IPS DF 4.7 (cell line): ENCODE measurements around the gene GPS1.

Experiments used
- DNase-seq: peaks from one replicate; pipeline ENCODE4 v3.0.0-alpha.2; 2013; ENCODE audit warnings: low spot score; ENCODE audit errors: extremely low read depth

GPS1 gene

DNA sequence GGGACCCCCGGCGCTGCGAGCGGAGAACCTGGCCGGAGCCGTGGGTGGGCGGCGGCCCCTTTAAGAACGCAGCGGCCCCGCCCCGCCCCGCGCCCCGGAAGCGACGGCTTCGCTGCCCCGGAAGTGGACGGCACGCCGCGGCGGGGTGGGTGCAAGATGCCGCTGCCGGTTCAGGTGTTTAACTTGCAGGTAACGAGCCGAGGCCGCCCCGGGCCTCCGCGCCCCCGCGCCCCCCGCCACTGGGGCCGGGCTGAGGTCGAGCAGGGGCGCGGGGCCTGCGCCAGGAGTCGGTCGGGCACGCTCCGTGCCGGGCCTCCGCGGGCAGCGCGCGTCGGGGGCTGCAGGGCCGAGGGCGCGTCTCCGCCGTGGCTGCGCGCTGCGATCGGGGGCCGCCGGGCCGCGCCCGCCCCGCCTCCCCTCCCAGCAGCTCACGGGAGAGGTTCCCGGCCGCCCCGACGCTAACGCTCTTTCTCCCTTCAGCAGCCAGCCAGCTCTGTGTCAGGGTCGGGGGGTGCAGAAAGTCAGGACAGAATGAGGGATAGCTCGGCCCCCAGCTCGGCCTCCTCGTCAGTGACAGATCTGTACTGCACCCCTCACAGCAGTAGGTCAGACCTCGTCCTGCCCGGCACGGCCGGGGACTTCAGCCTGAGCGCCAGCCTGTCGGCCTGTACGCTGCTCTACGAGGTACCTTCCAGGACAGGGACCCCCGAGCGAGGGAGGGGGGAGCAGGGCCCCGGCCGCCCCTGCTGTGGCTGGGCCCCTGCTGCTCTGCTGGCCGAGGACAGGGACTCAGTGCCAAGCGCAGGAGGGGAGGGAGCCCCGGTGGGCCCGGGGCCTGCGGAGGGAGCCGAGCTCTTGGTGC, at the start of gene GPS1, which contains the start of gene RFNG:
Gene GPS1, plus strand, starts transcription at position 123 of the 862 bp plus-strand sequence. Its CDS starts 34 bp downstream, at position 157.
Gene RFNG, minus strand, starts transcription at position 36 of the 862 bp plus-strand sequence. CDS start 45 bp downstream, outside the sequence.
- DNase-seq: no peak

DNA sequence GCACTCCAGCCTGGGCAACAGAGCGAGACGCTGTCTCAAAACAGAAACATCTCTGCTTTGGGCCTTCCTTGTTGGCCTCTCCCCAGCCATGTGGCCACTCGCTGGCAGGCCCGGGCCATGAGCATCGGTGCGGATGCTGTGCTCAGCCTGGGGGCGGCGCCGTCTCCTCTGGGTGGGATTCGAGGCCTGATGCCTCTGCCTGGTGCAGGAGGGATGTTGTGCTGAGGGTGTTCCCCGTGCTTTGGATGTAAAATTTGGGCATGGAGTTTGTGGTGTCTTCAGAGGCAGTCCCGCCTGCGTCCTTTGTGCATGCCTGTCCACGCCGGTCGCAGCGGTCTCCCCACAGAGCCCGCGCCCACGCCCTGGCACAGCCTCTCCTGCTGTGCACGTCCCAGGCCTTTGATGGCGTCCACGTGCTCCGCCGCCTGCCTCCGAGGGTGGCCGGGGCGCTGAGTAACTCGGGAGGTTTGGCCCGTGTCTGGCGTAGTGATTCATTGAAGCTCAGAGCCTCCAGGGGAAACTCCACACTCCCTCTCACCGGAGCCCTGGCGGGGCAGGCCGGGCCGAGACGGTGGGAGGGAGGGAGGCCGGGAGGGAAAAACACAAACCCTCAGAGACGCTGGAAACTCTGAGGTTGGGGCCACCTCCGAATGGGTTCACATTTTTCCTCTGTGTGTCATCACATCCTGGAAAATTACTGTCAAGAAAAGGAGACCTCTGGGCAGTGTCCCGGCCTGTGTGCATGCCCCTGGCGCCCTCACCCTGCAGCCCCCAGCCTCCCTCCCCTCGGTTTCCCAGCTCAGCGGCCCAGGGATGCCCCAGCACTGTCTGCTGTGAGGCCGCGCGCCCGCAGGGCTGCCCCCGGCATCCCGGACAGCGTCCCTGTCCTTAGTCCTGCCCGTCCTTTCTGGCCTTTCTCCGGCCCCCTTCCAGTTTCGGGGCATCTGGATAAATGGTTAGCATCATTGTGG, 48.0 kb upstream of the GPS1 start:
- DNase-seq: no peak

DNA sequence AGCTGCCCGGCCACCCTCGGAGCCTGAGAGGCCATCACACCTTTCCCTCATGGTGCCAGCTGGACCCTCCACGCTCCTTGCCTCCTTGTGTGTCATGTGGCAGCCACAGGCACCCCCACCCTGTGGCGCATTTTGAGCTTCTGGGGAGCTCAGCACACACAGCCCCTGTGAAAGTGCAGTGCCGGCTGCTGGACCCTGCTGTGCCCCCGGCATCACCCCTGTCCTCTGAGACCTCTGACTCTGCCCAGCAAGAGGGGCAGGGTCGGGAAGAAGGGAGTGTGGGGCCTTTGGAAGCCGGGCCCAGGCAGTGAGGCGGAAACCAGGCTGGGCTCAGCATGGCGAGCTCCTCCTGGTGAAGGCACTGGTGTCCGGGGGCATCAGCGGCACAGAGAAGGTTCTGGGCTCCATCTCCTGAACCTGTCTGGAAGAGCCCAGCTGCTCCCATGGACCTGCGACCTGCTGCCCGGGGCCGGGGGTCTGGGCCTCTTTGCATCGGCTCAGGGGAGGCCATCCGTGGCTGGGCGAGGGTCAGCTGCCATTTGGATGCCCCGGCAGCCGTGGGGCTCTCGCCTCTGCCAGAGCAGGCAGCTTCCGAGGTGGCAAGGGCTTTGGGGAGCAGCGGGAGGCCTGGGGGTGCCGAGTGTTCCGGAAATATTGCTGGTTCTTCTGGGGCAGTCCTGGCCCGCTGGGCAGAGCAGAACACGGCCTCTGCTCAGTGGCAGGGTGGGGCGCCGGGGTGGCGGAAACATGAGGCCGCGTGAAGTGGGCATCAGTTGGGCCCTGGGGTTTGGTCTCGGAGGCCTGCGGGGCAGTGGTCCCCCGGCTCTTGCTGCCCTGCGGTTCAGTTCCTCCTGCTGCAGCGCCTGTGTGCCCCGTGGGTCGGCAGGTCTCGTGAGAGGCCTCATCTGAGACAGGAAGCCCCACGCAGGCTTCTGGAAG, 46.9 kb upstream of the GPS1 start:
- no peak for DNase-seq

DNA sequence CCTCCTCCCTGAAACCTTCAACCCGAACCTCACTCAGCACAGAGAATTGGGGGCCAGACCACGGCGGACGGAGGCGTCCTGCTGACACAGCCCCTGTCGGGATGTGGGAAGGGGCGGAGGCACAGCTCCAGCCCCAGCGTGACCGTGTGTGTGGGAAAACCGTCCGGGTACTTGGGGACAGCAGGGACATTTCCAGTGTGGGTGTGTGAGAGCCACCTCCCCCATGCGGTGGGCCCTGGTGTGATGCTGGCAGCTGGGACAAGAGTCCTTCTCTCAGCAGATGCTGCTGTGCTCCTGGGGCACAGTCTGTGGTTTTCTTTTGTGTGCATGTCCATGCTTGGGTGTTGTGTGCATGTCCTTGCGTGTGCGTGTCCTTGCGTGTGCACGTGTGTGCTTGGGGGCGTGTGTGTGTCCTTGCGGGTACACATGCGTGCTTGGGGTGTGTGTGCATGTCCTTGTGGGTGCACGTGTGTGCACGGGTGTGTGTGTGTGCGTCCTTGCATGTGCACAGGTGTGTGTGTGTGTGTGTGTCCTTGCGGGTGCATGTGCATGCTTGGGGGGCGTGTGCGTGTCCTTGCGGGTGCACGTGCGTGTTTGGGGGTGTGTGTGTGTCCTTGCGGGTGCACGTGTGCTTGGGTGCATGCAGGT, 45.9 kb upstream of the GPS1 start:
- no peak for DNase-seq

GRCh38 chr17:82006468-82007227, 45.0 kb upstream of the GPS1 start:
- no peak for DNase-seq

DNA sequence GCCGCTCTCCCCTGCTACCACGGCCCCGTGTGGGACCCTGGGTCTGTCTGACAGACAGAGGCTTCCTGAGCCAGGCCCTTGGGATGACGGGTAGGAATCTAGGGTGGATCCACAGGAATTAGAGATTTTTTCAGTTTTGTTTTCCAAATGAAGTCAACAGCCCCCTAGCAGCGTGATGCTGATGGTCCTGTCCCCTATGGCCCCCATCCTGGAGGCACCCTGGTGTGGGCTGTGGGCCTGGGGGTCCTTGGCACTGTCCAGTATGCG, 44.5 kb upstream of the GPS1 start:
- DNase-seq: no peak

- no peak for DNase-seq
These were observed 44.0 kb upstream of the GPS1 start for GRCh38 chr17:82007495-82008257.

DNA sequence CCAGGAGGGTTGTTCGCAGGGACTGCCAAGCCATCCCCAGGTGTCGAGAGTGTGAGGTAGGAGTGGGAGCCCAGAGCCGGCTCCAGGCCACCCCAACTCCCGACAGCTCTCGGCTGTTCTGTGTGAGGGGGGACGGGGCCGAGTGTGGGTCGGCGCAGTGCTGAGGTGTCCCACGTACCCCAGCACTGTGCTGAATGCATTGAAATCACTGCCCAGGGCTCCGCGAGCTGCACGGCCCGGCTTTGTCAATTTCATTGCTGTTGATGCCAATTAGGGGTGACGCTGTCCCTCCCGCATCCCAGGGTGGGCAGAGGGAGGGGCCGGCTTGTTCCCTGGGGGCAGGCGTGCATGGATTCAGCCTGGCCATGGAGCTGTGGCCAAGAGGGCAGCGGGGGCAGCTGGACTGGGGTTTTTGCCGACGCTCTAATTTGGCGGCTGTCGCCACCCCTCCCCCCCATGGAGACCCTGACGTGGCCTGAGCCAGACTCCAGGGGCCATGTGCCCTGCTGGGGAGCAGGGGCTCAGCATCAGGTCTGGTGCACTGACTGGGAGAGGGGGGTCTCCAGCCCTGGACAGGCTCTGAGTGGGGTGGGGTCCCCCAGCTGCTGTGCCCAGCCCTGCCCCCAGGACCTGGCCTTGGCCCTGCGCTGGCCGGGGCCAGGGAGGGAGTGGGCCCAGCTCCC, 43.3 kb upstream of the GPS1 start:
- no peak for DNase-seq

- DNase-seq: no peak
These were observed 42.7 kb upstream of the GPS1 start for GRCh38 chr17:82008941-82009405.

DNA sequence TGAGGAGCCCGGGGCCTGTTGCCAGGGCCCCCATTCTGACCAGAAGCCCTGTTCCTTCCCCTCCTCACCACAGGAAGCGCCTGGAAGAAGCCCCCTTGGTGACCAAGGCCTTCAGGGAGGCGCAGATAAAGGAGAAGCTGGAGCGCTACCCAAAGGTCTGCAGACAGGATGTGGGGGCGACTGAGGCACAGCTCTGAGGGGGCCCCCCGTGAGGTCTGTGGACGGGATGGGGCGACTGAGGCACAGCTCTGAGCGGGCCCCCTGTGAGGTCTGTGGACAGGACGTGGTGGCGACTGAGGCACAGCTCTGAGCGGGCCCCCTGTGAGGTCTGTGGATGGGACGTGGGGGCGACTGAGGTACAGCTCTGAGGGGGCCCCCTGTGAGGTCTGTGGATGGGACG, 42.3 kb upstream of the GPS1 start:
- DNase-seq: no peak

GRCh38 chr17:82010575-82011525, 40.8 kb upstream of the GPS1 start:
- no peak for DNase-seq

DNA sequence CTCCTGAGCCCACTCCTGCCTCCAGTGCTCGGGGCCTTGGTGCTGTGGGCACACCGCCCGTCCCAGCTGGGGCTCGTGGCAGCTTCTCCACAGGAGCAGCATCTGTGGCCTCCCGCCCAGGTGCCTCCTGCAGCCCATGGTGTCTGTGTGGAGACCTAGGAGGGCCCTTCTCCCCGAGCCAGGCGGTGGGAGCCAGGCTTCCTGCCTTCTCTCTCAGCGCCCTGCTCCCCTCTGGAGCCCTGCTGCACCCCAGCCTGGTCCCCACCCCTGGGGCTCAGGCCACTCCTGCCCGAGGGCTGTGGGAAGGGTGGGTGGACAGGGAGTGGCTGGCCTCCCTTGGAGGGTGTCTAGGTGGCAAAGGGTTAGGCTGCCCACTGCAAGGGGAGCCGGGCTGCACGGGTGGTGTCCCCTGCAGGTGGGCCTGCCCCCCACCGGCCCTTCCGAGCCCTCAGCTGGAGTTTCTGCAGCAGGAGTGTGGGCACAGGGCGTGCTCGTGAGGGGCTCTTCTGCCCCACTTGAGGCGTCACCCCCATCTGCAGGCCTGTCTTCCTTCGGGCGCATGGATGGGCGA, 40.0 kb upstream of the GPS1 start:
- DNase-seq: no peak

GRCh38 chr17:82012261-82012639, 39.4 kb upstream of the GPS1 start:
- DNase-seq: no peak

DNA sequence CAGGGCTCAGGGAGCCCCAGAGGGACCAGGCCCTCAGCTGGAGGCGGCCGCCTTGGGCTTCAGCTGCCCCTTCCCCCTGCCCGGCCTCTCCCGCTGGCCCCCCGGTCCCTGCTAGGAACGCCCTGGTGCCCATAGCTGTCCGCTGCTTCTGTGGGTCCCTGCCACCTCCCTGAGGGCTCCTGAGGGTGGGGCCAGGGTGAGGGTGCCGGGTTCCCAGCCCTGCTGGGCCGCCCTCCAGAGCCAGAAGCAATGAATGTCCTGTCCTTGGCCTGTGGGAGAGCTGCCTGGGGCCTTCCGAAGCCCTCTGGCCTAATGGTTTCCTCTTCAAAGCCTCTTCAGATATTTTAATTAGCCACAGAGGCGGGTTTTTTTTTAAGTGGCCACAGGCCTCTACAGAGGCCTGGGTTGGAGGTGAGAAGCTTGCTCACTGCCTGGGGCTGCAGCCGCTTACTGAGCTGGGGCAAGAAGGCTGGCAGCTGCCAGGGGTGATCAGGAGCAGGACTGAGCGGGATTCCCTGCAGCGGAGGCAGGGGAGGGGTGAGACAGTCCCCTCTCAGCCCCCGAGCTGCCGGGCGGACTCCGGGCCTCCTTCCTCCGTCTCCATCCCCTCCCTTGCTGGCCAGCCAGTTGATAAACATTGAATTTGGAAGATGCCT, 38.9 kb upstream of the GPS1 start:
- no peak for DNase-seq

DNA sequence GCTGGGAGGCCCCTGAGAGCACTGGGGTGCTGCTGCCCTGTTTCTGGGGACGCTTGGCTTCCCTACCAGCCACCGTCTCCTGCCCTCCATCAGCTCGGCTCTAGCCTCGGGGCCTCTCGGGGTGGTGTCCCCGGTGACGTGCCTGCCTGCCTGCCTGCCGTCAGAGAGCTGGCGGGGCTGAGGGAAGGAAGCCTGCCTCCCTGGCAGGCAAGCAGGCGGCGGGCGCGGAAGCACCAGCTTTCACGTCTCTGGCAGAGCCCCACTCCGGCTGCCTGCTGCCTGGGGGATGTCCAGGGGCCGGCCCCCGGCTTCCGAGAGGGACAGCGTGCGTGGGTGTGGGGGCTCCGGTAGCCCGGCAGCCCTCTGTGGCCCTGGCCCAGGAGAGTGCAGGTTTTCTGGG, 38.4 kb upstream of the GPS1 start:
- DNase-seq: no peak

GRCh38 chr17:82013772-82014321, 37.9 kb upstream of the GPS1 start:
- no peak for DNase-seq
